Measurements from ENCODE around the gene HMGXB4. TPM values are rescaled to one million over a fixed set of nuclear protein-coding genes. Genes with fewer than 3 reads are reported as not detected.

Gene HMGXB4
- total and polyA plus RNA-seq, 9 of the 15 experiments (the other 6 are each of a cell fraction or from before 2014, with no cell fraction given), result 9.9 to 31.4 (median 24.8) TPM

DNA sequence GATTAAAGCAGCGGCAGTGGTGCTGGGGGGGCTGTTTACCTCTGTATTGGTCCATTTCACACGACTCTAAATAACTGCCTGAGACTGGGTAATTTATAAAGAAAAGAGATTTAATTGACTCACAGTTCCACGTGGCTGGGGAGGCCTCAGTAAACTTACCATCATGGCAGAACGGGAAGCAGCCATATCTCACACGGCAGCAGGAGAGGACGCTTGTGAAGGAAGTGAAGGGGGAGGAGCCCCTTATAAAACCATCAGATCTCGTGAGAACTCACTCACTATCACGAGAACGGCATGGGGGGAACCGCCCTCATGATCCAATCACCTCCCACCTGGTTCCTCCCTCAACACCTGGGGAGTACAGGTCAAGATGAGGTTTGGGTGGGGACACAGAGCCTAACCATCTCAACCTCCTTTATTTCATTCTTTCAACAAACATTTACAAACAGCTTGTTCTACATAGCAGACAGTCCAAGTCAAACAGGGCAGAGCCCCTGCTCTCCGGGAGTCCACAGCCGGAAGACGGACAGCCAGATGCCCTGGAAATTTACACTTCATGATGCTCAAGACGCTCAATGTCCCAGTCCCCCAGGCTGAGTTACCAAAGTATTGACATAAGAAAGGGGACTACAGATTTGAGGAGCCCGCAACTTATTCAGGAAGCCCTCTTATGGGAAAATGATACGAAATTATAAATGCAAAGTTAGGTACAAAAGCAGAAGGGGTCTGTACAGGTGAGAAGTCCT lies 26.3 kb upstream of the HMGXB4 start (continued):
- TF ChIP-seq, protein P1, sequence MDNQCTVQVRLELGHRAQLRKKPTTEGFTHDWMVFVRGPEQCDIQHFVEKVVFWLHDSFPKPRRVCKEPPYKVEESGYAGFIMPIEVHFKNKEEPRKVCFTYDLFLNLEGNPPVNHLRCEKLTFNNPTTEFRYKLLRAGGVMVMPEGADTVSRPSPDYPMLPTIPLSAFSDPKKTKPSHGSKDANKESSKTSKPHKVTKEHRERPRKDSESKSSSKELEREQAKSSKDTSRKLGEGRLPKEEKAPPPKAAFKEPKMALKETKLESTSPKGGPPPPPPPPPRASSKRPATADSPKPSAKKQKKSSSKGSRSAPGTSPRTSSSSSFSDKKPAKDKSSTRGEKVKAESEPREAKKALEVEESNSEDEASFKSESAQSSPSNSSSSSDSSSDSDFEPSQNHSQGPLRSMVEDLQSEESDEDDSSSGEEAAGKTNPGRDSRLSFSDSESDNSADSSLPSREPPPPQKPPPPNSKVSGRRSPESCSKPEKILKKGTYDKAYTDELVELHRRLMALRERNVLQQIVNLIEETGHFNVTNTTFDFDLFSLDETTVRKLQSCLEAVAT (IDR thresholded peaks at IDR 0.05), result no peak
- TF ChIP-seq, protein P2, sequence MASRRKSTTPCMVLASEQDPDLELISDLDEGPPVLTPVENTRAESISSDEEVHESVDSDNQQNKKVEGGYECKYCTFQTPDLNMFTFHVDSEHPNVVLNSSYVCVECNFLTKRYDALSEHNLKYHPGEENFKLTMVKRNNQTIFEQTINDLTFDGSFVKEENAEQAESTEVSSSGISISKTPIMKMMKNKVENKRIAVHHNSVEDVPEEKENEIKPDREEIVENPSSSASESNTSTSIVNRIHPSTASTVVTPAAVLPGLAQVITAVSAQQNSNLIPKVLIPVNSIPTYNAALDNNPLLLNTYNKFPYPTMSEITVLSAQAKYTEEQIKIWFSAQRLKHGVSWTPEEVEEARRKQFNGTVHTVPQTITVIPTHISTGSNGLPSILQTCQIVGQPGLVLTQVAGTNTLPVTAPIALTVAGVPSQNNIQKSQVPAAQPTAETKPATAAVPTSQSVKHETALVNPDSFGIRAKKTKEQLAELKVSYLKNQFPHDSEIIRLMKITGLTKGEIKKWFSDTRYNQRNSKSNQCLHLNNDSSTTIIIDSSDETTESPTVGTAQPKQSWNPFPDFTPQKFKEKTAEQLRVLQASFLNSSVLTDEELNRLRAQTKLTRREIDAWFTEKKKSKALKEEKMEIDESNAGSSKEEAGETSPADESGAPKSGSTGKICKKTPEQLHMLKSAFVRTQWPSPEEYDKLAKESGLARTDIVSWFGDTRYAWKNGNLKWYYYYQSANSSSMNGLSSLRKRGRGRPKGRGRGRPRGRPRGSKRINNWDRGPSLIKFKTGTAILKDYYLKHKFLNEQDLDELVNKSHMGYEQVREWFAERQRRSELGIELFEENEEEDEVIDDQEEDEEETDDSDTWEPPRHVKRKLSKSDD (conservative IDR thresholded peaks at IDR 0.05; ENCODE audit: low read length), result peak; percentile 88
- no peak for TF ChIP-seq RBM22 (IDR thresholded peaks at IDR 0.05; ENCODE audit: low read depth, low read length, poor library complexity, severe bottlenecking)
- peak; percentile 77 for TF ChIP-seq RBFOX2 (IDR thresholded peaks at IDR 0.05; ENCODE audit: low read depth, low read length)
- no peak for TF ChIP-seq ZBED1 (IDR thresholded peaks at IDR 0.05)
- TF ChIP-seq CREB5 (CRISPR knock-in tag; IDR thresholded peaks at IDR 0.05), result no peak
- no peak for TF ChIP-seq EGR1 (conservative IDR thresholded peaks at IDR 0.05)
- no peak for TF ChIP-seq HDAC8 (tag; IDR thresholded peaks at IDR 0.05)
- TF ChIP-seq CCAR2 (IDR thresholded peaks at IDR 0.05; ENCODE audit: low read depth, low read length), result no peak
